CD4-positive, alpha-beta T cell treated with Interleukin-17A for 1 hour (primary cell): ENCODE measurements around the gene PLCB1.

Experiments used
- DNase-seq: peaks from one replicate; pipeline ENCODE4 v3.0.0-alpha.2; 2020

The PLCB1 gene

GRCh38 chr20:8161264-8162071 is 29.4 kb downstream of the PLCB1 start:
- DNase-seq, result peak; percentile 26

- no peak for DNase-seq
Observed at GRCh38 chr20:8162610-8163009, 30.5 kb downstream of the PLCB1 start.

- no peak for DNase-seq
Observed at GRCh38 chr20:8163543-8163942, 31.5 kb downstream of the PLCB1 start.

DNA sequence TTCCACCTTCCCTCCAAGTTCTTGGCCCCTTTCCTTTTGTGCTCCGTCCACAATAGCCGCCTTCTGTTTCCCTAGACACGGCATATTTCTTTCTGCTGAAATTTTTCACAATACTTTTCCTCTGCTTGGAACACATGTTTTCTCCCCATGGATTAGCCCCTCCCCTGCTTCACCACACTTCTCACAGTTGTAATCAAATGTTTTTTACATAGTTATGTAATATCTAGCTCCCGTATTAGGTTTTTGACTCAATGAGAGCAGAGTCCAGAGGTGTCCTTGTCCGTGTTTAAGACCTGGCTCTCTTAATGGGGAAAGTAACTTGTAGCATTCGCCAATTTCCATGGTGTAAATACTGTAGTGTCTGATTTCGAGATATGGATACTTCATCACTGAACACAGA is 34.7 kb downstream of the PLCB1 start:
- DNase-seq, result no peak

DNA sequence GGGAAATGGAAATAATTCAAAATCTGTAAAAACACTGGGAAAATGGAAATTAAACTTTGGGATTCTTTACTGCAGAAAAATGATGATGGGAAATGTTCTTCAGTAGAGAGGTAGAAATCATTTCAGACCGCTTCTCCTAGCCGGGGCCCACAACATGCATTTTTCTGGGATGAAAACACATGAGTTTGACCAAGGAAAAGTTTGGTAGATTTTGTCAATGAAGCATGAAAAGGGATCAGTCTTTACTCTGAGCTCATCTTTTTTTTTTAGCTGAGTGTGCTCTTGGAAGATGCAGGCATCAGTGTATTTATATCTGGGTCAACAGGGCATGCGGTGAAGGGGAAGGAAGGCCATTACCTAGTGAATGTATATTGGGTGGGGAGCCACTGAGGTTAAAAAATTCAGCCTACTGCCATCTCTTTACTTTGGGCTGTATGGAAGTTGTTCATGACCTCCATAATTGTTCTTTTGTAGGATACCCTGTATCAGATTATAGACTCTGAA is 36.8 kb downstream of the PLCB1 start:
- no peak for DNase-seq

GRCh38 chr20:8170921-8171320 is 38.9 kb downstream of the PLCB1 start:
- no peak for DNase-seq

GRCh38 chr20:8172191-8172590 is 40.1 kb downstream of the PLCB1 start:
- DNase-seq, result no peak

DNA sequence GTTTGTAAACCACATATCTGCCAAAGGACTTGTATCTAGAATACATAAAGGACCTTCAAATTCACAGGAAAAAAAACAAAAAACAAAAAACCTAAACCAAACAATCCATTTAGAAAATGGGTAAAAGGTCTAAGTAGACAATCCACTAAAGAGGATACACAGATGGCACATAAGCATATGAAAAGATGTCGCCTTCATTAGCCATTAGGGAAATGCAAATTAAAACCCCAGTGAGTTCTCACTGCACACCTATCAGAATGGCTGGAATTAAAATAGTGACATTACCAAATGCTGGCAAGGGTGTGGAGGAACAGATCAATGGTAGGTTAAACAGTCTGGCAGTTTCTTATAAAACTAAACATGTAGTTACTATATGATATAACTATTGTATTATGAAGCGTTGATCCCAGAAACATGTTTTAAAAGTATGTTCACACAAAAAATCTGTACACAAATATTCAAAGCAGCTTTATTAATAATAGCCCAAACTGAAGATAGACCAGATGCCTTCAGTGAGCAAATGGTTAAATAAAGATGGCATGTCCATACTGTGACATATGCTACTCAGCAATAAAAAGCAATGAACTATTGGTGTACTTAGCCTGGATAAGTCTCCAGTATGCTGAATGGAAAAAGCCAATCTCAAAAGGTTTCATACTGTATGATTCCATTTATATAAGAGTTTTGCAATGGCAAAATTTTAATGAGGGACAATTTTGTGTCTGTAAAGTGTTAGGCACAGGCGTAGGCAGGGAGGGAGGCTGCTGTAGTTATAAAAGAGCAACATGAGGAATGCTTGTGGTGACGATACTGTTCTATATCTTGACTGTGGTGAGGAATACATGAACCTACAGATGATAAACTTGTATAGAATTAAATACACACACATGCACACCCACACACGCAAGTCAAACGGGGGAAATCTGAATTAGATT is 43.9 kb downstream of the PLCB1 start:
- DNase-seq, result no peak

GRCh38 chr20:8183526-8183925 is 51.5 kb downstream of the PLCB1 start:
- no peak for DNase-seq

- no peak for DNase-seq
Observed at GRCh38 chr20:8187740-8188139, 55.7 kb downstream of the PLCB1 start.

DNA sequence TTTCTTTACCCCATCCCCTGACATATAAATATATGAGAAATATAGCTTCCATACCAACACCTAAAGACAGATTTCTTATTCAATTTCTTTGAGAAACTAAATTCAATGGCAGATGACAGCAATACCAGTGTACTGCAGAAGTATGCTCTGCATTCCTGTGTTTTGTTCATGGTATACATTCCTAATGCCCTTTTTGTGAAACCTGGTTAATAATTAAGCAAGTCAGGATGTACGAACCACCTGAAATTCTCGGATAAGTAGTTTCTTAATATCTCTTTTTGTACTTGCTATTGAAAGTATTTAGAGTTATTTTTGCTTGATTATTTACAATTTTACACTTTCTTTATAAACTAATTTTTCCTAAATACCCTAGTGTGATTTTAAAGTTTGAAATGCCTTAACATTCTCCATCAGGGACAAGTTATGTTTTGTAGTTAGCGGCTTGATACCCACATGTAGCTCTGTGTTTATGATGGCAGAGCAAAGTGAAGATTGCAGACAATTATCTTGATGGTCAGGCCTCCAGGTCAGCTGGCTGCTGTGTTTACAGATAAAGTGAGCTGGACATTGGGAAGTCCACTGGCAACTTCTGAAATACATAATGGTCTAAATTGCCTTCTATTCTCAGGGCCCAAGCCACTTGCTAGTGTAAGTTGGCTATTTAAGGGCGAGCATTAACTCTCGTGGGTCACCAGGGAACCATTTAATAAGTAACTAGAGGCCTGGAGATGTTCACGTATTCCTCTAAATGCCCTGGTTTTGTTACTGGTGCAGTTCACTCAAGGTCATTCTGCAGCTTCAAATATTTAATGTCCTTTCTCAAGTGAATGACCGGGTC is 58.2 kb downstream of the PLCB1 start:
- DNase-seq, result no peak

- DNase-seq, result no peak
Observed at GRCh38 chr20:8194721-8195120, 62.7 kb downstream of the PLCB1 start.

DNA sequence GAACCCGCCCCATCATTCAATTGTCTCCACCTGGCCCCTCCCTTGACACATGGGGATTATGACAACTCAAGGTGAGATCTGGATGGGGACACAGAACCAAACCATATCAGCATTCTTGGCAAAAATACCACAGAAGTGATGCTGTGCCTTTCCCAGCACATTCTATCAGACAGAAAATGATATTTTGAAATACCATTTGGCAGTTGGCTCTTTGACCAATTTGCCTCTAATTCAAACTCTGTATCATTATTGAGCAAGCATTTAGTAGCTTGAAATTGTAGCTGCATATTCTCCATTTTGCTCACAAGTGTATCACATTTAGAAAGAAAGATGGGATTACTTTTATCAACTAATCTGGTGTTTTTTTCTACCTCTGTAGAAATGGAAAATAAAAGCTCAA is 64.0 kb downstream of the PLCB1 start:
- no peak for DNase-seq

GRCh38 chr20:8200220-8200619 is 68.2 kb downstream of the PLCB1 start:
- DNase-seq, result no peak

DNA sequence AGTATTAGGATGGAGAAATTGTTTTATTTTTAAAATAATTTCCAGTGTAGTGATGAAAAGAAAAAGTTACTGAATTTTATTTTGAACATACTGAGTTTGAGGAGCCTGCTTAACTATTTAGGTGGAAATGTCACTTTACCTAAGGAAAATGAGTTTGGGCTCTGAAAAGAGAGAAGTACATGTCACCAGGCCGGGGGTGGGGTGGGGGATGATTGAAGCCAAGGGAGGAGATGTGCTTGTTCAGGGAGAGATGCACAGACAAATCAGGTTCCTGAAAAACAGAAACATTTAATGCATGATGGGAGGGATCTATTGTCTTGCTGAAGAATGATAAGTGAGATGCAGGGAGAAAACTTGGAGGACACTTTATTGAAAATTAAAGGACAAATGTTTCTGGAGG is 71.3 kb downstream of the PLCB1 start:
- no peak for DNase-seq

DNA sequence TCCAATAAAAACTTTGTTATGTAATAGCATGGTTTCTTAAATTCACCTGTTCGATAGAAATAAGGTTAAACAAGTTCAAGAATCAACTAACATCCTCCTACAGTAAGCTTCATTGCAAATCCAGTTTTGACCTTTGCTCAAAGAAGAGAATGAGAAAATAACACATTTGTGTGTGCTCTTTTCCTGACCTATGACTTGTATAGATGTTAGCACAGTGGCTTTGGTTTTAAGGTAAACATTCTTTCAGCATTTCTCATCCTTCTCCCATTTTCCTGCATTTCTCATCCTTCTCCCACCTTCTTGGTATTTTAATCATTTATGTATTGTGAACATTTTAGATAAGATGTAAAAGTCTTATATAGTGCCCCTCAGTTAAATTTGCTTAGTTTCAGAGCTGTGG is 73.9 kb downstream of the PLCB1 start:
- no peak for DNase-seq

DNA sequence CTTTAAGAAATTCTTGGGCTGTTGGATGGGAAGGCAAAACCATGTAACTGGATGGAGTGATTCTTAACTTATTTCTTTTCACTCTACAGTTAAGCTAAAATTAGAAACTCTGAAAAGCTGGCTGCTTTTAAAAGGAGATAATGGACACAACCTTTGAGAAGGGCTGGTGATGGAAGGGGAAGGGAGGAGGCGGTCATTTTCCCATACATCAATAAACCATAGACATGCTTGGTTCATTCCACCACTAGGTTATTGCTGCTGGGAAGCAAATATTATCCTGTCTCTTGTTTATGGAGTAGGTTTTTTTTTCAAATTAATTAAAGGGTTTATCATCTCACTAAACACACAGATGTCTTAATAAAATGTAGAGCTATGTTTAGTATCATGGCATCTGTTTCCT is 76.2 kb downstream of the PLCB1 start:
- no peak for DNase-seq

DNA sequence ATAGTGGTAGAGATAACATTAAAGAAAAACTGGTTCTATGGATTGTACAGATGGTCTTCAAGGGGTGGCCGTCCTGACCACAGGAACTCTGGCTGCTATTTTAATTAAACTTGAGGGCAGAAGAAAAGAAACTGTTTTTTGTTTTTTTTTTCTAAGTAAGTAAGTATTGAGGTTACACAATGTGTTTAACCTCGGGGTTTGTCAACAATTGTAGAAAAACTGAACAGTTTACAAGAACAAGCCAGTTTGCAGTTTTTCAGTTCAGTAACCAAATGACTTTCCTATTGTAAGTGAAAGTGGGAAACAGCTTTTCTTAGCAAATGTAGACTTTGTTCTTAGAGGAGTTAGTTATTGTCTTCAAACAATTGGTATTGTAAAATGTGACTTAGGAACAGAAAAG is 77.0 kb downstream of the PLCB1 start:
- DNase-seq, result no peak

DNA sequence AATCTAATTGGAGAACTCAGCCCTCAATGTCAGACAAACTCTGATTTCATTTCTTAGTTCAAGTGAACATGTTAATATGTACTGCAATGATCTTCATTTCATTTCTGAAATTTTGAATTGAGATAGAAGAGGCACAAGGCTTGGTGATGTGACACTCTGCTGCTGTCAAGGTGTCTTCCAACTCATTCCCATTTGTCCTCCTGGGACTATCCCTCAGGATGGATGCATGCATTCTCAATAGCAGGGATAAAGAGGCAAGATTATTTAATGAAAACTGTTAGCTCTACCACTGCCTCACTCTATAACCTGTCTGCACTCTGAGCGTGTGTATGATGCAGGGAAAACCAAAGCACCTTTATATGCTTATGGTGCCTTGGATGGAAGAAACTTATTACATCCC is 78.7 kb downstream of the PLCB1 start:
- DNase-seq, result no peak

DNA sequence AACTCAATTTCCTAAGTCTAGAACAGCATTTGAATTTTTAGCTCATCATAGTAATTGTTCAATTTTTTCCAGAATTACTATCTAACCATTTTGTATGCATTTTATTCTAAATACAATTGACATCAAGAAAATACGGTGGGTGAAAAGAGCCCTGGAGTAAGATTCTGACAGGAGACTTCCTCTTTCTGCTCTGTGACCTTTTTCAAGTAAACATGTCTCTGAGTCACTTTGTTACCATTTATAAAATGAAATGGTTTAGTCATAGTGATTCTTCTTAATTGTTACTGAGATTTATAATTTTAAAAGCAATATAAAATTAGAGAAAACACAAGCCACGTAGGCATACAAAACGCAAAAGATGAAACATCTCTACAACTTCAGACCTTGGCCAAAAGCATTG is 80.2 kb downstream of the PLCB1 start:
- no peak for DNase-seq

DNA sequence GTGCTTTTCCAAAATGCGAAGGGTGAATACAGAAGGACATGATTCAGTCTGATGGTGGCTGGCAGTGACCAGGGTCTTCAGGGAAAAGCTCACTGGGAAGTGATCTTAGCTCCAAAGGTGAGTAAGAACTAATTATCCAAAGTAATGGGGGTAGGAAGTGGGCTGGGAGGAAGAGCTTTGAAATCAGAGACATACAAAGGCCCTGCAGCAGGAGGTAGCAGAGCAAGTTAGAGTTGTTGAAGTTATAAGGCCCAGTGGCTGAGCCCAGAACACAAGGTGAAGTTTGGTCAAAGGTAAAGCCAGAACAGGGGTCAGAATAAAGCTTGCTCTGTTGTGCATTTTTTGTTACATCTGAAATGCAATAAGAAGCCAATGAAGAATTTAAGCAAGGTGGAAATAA is 81.2 kb downstream of the PLCB1 start:
- DNase-seq, result peak; percentile 7

- DNase-seq, result peak; percentile 29
Observed at GRCh38 chr20:8213831-8214587, 81.9 kb downstream of the PLCB1 start.
